Loucy (cell line): Measurements from ENCODE around the gene FREM1.

ENCODE experiments used
- CTCF ChIP-seq: fragments of 200-600 bp; sonication (generic); conservative IDR thresholded peaks from 2 replicates; pipeline ENCODE4 v1.5.1; 2014; ENCODE audit warnings: mild to moderate bottlenecking, antibody characterized with exemption, low read length
- EZH2phosphoT487 ChIP-seq: fragments of 200-600 bp; IDR thresholded peaks from 2 replicates; pipeline ENCODE4 v1.6.1; 2018; ENCODE audit warnings: antibody characterized with exemption, mild to moderate bottlenecking, moderate library complexity, borderline replicate concordance

GRCh38 chr9:14935106-14935751 is 25.0 kb upstream of the FREM1 start:
- TF ChIP-seq EZH2phosphoT487 (no peak), CTCF (no peak)
